Lower leg skin (tissue), 3 donors: Measurements from ENCODE around the gene DLG5.

Experiments used
- POLR2A ChIP-seq, 2 donors: fragments of 450-650 bp; IDR thresholded peaks; one replicate each; pipeline ENCODE4 v1.6.1; 2016 to 2017; ENCODE audit warnings: antibody characterized with exemption in 2 of 2, mild to moderate bottlenecking in 1 of 2, moderate library complexity in 1 of 2
- TF ChIP-seq, protein P1 (sequence below), 3 donors: fragments of 450-650 bp; IDR thresholded peaks; one replicate each; pipeline ENCODE4 v1.5.1; 2016; ENCODE audit warnings: antibody characterized with exemption in 3 of 3, mild to moderate bottlenecking in 3 of 3, moderate library complexity in 2 of 3

- TF ChIP-seq, protein P1, sequence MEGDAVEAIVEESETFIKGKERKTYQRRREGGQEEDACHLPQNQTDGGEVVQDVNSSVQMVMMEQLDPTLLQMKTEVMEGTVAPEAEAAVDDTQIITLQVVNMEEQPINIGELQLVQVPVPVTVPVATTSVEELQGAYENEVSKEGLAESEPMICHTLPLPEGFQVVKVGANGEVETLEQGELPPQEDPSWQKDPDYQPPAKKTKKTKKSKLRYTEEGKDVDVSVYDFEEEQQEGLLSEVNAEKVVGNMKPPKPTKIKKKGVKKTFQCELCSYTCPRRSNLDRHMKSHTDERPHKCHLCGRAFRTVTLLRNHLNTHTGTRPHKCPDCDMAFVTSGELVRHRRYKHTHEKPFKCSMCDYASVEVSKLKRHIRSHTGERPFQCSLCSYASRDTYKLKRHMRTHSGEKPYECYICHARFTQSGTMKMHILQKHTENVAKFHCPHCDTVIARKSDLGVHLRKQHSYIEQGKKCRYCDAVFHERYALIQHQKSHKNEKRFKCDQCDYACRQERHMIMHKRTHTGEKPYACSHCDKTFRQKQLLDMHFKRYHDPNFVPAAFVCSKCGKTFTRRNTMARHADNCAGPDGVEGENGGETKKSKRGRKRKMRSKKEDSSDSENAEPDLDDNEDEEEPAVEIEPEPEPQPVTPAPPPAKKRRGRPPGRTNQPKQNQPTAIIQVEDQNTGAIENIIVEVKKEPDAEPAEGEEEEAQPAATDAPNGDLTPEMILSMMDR (IDR thresholded peaks at IDR 0.05): no peak
- no peak for TF ChIP-seq POLR2A (IDR thresholded peaks at IDR 0.05)
Measured at GRCh38 chr10:77859200-77859864, 67.2 kb downstream of the DLG5 start.
